ENCODE data around the gene TSPAN14.

DNA sequence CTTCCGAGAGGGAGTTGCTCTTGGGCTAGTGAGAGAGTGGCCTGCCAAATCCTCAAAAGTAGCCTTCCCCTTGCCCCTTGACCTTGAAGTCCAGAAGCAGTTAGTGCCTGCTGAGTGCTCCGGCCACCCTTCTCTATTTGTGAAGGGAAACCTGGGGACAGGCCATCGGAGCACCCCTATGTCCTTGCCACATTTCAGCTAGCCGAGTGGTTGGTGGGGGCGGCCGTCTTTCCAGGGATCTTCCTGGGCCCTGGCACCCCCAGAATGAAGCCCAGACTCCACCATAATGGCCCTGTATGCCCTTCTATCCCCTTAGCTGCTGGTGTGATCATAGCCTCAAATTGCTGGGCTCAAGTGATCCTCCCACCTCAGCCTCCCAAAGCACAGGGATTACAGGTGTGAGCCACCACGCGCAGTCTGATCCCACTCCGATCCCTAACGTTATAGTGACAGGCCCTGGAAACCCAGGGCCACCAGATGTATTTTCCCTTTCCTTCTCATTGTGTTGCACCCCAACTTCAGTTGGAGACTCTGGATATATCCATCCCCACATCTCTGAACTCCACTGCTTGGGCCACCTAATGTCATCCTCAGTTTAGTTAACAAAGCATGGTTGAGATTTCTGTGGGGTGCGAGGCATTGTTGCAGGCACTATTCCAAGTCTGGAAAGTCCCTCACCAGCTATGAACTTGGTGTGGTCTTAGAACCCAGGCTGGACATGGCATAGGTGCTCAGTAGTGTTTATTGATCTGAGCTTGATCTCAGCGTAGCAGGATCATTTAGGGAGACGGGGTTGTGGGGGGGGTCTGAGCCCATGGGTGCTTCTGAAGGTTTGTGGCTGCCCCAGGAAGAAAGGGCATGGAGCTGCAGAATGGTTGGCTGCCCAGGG lies 1.6 kb downstream of the TSPAN14 start:
- TF ChIP-seq, protein P1, sequence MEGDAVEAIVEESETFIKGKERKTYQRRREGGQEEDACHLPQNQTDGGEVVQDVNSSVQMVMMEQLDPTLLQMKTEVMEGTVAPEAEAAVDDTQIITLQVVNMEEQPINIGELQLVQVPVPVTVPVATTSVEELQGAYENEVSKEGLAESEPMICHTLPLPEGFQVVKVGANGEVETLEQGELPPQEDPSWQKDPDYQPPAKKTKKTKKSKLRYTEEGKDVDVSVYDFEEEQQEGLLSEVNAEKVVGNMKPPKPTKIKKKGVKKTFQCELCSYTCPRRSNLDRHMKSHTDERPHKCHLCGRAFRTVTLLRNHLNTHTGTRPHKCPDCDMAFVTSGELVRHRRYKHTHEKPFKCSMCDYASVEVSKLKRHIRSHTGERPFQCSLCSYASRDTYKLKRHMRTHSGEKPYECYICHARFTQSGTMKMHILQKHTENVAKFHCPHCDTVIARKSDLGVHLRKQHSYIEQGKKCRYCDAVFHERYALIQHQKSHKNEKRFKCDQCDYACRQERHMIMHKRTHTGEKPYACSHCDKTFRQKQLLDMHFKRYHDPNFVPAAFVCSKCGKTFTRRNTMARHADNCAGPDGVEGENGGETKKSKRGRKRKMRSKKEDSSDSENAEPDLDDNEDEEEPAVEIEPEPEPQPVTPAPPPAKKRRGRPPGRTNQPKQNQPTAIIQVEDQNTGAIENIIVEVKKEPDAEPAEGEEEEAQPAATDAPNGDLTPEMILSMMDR (IDR thresholded peaks at IDR 0.05): no peak
- no peak for TF ChIP-seq POLR2A (IDR thresholded peaks at IDR 0.05)
